HG02885 (cell line): ENCODE measurements around the gene DCAF11.

Experiments used
- ATAC-seq: cut with Tn5 transposase; IDR thresholded peaks from one replicate; pipeline ENCODE4 v1.9.1; 2021; ENCODE audit warnings: mild to moderate bottlenecking; ENCODE audit not compliant: unreplicated experiment, poor library complexity

Gene DCAF11

DNA sequence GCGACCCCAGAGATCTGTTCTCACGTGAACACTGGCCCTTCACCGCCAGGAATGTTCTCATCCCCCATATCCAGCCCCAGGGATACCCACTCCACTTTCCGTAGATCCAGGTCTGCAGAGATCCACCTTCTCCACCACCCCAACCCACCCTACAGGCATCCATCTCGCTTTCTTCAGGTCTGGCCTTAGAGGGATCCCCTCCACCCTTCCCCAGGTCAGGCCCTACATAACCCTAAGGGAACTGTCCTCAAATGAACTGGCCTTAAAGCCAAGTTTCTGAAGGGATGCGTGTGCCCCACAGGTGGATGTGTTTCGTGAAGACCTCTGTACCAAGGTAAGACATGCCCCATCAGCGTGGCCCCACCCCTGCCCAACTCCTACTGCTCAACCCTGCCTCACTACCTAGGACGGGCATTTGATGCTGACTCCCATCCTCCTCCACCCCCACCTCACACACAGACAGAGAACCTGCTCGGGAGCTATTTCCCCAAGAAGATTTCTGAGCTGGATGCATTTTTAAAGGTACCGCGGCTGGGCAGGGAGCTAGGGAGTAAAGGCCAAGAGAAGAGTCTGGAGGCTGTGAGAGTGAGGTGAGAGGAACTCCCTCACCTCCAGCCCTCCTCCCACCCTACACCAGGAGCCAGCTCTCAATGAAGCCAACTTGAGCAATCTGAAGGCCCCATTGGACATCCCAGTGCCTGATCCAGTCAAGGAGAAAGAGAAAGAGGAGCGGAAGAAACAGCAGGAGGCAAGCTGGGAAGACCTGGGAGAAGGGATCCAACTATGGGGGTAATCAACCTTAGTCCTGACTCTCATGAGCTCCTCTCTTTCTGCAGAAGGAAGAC is 22.3 kb downstream of the DCAF11 start:
- ATAC-seq: no peak

DNA sequence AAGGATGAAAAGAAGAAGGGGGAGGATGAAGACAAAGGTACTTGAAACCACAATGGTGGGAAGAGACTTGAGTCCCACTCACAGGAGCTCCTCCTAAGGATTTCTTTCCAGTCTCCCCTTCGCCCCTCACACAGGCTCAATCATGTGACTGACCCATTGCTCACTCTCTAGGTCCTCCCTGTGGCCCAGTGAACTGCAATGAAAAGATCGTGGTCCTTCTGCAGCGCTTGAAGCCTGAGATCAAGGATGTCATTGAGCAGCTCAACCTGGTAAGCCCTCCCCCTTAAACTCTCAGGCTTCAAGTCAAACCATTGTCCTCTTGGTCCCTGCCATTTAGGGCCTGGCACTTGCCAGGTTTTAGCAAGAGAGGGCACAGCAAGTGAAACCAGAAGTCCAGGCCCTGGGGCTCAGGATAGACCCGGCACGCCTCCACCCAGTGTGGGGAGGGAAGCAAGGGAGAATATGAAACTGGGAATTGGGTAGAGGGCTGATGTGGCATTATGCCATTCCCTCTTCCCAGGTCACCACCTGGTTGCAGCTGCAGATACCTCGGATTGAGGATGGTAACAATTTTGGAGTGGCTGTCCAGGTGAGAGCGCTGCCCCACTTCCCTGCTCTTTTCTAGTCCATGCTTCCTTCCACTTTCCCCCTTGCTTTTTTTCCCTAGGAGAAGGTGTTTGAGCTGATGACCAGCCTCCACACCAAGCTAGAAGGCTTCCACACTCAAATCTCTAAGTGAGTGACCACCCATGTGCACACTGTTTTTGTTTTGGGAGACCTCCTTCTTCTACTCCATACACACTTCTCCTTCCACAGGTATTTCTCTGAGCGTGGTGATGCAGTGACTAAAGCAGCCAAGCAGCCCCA is 23.2 kb downstream of the DCAF11 start:
- no peak for ATAC-seq

DNA sequence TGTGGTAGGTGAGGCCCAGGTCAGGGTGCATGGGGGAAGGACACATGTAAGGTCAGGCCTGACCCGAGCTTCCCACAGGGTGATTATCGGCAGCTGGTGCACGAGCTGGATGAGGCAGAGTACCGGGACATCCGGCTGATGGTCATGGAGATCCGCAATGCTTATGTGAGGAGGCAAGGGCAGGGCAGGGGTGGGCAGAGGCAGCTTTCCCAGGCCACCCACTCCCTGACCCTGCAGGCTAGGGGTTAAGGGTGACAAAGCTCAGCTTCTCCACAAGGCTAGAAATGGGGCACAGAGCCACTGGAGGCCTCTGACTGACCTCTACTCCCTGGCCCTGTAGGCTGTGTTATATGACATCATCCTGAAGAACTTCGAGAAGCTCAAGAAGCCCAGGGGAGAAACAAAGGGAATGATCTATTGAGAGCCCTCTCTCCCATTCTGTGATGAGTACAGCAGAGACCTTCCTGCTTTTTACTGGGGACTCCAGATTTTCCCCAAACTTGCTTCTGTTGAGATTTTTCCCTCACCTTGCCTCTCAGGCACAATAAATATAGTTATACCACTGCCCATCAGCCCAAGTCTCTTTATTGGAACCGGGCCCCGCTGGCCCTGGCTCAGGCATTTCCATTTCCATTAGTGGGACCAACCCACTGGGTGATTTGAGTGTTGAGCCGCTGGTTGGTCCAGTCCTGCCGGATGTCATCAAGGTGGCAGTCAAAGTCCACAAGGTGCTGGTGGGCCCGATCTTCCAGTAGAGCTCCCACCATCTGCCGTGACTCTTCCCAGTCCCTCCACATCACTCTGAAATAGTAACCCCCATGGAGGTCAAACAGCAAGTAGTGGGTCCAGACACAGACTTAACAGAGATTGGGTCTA is 24.1 kb downstream of the DCAF11 start:
- no peak for ATAC-seq

DNA sequence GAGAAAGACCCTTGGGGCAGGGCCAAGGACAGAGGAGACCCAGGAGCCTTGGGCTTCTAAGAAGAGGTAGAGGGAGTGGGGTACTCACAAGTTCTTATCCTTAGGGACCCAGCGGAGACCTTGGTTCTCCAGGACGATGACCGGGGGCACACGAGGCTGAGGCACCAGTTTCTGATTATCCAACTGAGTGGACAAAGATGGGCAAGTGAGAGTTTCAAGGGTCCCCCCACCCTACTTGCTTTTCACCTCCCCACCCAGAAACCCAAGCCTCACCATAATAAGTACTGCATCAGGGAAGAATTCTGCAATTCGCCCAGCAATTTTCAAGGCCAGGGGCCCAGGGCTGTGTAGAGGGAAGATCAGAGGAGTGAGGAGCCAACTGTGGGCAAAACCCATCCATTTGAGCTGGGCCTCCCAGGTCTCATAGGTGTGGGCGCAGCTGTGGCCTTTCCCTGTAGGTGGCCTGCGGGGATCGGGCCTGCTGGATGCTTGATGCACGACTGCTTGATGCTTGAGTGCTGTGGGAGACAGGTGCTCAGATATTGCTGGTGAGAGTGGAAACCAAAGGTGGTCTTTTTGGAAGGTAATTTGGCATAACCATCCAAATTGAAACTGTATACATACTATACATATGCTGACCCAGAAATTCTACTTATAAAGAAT is 24.8 kb downstream of the DCAF11 start:
- no peak for ATAC-seq

DNA sequence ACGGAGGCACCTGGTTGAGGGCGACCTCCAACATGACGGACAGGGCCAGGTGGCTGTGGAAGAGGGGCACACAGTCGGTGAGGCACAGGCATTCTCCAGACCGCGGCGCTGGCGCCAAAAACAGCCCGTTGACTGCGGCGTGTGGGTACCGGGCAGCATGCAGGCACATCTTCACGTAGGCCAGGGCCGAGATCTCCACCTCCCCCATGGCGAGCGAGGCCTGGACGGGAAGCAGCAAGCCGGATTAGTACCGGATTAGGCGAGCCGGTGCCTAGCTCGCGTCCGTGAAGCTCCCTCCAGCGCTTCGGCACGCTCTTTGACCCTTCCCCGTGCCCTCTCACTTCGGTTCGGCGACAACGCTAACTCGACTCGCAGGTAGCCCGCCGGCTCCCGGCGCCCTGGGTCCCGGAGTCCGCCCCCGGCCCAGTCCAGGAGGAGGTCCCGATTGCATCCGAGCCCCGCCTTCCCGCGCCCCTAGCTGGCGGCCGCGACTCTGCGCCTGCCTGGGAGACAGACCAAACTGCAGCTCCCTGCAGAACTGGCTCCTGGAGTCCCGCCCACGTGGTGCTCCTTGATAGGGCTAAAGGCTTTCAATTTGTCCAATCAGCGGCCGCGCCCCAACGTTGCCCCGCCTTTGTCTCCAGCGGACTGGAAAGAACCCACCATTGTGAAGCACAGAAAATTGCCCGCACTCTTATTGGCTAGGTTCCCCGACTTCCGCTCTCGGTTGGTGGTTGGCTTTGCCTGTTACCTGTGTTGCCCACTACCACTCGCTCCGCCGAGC is 26.7 kb downstream of the DCAF11 start, which contains the start of gene EMC9:
EMC9 (minus strand) TSS at position 495 of the 784 bp plus-strand sequence; CDS start at position 208, 287 bp downstream.
- peak; percentile 86 for ATAC-seq

DNA sequence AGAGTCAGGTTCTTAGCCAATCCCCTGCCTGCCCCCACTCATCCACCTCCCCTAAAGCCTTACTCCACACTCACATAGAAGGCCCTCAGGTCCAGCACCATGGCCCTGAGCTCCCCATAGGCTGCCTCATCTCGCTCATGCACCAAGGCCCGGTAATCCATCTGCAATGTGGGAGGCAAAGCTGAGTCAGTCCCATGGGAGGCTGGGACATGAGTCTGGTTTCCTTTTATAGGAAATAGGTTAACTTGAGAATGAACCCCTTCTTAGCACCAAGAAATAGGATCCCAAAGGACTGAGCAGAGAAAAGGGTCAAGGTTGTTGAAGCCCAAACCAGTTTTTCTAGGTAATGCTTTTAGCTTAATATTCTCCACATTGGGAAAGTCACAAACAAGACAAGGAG is 28.9 kb downstream of the DCAF11 start:
- no peak for ATAC-seq

DNA sequence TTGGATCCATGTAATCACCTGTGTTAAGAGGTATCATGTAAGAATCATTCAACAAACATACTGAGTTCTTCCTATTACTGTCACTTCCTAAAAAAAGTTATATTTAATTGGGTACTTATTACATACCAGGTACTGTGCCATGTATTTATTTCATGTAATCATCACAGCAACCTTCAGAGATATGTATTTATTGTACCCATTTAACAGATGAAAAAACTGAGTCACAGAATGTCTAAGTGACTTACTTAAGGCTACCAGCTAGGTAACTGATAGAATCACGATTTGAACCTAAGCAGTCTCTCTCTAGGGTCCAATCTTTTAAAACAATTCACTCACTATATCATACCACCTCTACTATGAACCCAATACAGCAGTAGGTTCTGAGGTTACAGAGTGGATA is 29.9 kb downstream of the DCAF11 start:
- no peak for ATAC-seq

DNA sequence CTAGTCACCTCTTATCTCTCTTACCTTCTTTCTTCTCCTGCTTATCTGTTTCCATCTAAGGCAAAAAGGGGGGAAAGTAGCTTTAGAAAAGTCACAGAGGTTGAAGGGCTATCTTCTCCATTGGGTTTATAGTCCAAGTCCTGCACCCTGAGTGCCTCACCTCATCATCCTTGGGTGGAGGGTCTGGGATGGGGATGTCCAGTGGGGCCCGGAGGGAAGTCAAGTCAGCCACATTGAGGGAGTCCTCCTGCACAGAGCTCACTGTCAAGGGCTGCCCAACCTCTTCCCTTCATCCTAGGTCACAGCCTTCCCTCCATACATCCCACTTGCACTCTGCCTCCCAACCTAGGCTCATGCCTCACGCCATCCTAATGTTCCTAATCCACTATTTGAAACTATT is 30.6 kb downstream of the DCAF11 start:
- ATAC-seq: no peak

DNA sequence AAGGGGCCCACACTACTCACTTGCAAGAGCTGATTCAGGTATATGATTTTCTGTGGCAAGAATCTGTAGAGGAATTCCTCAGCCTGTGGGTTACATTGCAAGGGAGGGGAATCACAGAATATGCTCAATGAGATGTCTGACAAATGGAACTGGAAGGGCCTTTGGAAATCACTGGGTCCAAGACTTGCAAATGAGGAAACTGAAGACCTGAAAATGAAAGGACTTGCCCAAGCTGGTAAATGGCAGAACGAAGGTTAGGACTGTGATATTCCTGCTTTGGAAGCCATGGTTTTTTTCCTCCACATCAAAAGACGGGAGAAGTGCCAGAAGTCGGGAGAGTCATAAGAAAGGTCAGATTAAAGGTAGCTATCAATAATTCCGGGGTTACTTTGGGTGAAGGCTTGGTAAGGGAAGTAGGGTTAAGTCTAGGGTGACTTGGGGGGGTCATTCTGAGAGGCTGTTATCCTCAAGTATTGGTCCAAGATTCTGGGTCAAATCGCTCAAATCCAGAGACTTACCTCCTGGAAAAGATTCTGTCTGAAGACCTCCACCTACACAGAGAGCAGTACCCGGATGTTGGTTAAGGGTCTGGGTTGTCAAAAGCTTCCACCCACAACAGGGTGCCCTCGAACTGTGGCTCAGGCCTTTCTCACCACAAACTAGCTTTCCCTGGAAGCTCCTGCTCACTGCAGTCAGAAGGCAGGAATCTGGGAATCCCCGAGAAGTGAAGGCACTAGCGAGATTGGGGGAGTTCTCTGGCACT is 31.3 kb downstream of the DCAF11 start:
- ATAC-seq: no peak

DNA sequence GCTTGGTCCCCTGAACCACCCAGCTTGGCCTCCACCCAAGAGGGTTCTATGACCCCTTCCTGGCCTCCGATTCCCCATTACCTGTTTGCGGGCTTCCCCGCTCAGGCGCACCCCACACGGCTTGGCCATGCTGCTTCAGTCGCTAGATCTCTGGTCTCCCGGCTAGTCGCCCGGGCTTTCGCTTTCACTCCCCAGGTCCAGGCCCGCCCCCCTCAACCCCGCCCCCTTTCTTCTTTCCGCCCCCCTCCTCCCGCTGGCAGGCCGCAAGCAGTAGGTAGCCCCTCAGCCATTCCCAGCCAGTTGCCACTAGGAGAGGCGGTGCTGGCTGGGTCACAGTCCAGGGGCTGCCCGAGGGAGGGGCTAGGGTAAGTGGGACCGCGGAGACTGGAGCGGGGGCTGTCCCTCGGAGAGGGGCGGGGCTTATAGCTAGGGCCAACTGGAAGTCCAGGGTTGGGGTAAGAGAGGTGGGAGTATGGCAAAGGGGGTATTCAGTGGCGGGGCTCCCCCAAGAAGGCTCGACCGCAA is 31.9 kb downstream of the DCAF11 start, which contains the start of gene PSME2:
PSME2 (minus strand) TSS at position 158 of the 525 bp plus-strand sequence; CDS start at position 129, 29 bp downstream.
- peak; percentile 69 for ATAC-seq

DNA sequence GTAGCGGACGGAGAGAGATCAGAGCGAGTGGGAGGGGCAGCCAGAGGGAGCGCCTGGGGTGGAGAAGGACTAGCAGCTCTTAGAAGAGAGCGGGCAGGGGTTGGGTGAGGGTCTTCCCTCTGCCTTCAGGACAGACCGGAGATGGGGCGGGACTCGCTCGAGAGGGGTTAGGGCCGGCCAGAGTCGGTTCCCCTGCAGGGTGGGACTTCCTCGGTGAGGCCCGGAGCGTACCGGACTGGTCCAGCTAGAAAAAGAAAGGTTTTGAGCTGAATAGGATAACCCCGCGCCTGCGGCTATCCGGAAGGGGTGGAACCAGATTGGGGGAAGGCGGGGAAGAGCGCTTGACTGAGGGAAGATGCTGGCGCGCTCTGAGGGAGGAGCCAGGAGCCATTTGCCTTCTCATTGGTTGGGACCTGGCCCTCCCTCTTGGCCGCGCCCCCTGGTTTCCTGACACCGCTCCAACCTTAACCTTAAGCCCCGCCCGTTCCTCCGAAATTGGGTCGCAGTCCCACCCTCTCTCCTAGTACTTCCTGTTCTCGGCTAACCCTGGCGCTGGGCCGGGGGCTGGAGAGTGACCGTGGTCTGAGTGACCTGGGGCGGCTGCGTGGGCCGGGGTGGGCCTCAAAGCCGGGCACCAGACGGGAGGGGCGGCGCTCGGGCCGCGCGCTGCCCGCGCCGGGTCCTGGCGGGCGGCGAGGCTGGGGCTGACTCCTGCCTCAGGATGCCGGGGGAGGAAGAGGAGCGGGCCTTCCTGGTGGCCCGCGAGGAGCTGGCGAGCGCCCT is 32.6 kb downstream of the DCAF11 start, which contains the start of gene RNF31:
RNF31 (plus strand) TSS at position 521 of the 783 bp plus-strand sequence; CDS start at position 722, 201 bp downstream.
- ATAC-seq: peak; percentile 86

DNA sequence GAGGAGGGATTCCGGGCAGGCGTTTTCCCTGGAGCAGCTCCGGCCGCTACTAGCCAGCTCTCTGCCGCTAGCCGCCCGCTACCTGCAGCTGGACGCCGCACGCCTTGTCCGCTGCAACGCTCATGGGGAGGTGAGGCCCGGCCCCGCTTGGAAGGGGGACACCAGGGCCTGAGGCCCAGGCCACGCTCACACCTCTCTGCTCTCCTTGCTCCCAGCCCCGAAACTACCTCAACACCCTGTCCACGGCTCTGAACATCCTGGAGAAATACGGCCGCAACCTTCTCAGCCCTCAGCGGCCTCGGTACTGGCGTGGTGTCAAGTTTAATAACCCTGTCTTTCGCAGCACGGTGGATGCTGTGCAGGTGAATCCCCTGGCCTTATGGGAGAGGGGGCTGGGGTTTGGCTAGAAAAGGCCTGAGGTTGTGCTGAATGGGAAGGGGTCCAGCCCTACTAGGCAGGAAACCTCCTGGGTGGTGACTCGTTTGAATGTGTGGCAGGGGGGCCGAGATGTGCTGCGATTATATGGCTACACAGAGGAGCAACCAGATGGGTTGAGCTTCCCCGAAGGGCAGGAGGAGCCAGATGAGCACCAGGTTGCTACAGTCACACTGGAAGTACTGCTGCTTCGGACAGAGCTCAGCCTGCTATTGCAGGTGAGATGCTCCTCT is 33.3 kb downstream of the DCAF11 start:
- ATAC-seq: no peak

DNA sequence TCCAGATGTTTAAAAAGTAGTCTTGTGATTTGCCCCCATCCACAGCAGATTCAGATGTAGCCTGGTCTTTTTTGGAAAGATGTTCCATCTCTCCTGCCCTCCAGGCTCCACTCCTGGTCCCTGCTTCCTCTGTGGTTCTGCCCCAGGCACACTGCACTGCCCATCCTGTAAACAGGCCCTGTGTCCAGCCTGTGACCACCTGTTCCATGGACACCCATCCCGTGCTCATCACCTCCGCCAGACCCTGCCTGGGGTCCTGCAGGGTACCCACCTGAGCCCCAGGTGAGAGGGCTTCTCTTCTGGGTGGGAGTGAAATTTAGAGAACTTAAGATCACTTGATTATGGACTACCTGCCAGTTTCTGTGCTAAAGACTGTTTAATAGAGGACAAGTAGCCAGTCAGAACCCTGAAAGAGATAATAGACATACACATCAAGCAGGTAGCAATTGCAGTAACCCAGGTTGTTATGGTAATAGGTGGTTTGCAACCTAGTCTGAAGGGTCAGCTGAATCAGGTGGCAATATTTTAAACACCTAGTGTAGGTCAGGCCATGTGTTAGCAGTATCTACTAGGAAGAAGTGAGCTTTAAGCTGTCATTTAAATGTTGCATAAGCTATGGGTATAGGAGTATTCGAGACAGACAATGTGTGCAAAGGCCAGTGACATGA is 34.9 kb downstream of the DCAF11 start:
- ATAC-seq: no peak

DNA sequence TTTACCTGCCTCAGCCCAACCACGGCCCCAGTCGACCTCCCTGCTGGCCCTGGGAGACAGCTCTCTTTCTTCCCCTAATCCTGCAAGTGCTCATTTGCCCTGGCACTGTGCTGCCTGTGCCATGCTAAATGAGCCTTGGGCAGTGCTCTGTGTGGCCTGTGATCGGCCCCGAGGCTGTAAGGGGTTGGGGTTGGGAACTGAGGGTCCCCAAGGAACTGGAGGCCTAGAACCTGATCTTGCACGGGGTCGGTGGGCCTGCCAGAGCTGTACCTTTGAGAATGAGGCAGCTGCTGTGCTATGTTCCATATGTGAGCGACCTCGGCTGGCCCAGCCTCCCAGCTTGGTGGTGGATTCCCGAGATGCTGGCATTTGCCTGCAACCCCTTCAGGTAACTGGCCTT is 35.5 kb downstream of the DCAF11 start:
- ATAC-seq: no peak

DNA sequence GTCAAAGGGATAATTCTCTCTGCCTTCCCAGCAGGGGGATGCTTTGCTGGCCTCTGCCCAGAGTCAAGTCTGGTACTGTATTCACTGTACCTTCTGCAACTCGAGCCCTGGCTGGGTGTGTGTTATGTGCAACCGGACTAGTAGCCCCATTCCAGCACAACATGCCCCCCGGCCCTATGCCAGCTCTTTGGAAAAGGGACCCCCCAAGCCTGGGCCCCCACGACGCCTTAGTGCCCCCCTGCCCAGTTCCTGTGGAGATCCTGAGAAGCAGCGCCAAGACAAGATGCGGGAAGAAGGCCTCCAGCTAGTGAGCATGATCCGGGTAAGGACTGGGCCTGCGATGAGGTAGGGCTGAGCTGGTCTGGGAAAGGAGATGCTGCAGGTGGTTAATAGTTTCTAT is 36.0 kb downstream of the DCAF11 start:
- no peak for ATAC-seq

DNA sequence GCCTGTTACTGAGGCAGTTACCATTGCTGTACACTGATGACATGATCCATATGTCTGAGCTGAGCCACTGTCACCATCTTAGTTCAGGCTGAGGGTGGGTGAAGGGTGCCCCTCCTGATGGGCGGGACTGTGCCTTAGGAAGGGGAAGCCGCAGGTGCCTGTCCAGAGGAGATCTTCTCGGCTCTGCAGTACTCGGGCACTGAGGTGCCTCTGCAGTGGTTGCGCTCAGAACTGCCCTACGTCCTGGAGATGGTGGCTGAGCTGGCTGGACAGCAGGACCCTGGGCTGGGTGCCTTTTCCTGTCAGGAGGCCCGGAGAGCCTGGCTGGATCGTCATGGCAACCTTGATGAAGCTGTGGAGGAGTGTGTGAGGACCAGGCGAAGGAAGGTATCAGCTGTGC is 36.4 kb downstream of the DCAF11 start:
- ATAC-seq: no peak
